Measurements from ENCODE around the gene AZU1.
"Not testable (repeated sequence)": the region's sequence is repeated elsewhere in the genome, so short reads cannot be mapped to it uniquely, and the experiment has no call there.

AZU1 gene

DNA sequence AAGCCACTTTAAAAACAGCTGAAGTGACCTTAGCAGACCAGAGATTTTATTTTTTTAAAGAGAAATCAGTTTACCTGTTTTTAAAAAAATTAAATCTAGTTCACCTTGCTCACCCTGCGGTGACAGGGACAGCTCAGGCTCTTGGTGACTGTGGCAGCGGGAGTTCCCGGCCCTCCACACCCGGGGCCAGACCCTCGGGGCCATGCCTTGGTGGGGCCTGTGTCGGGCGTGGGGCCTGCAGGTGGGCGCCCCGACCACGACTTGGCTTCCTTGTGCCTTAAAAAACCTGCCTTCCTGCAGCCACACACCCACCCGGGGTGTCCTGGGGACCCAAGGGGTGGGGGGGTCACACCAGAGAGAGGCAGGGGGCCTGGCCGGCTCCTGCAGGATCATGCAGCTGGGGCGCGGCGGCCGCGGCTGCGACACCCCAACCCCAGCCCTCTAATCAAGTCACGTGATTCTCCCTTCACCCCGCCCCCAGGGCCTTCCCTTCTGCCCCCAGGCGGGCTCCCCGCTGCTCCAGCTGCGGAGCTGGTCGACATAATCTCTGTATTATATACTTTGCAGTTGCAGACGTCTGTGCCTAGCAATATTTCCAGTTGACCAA, 16.7 kb upstream of the AZU1 start:
- no peak for DNase-seq

- no peak for DNase-seq
Measured at GRCh38 chr19:811506-812048, 16.1 kb upstream of the AZU1 start.

- DNase-seq = no peak
Measured at GRCh38 chr19:812049-812746, 15.4 kb upstream of the AZU1 start.

DNA sequence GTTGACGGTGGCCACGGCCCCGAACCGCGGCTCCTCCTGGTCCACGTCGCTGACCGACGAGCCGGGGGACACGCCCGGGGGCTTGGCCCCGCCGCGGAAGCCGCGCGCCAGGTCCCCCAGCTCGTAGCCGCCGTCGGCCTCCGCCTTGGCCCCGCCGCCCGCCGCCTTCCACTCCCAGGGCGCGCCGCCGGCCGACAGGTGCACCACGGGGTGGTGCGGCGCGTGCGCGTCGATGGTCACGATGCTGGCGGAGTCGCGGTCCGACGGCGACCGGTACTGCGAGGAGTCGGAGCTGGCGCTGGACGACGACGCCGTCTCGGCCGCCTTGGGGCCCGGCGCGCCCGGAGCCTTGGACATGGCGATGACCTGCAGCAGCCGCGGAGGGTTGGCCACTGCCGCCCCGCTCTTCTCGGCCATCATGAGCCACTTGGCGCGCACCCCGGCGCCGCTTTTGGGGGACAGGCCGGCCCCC, 14.9 kb upstream of the AZU1 start:
- no peak for DNase-seq

- no peak for DNase-seq
Measured at GRCh38 chr19:813219-814151, 14.2 kb upstream of the AZU1 start.

DNA sequence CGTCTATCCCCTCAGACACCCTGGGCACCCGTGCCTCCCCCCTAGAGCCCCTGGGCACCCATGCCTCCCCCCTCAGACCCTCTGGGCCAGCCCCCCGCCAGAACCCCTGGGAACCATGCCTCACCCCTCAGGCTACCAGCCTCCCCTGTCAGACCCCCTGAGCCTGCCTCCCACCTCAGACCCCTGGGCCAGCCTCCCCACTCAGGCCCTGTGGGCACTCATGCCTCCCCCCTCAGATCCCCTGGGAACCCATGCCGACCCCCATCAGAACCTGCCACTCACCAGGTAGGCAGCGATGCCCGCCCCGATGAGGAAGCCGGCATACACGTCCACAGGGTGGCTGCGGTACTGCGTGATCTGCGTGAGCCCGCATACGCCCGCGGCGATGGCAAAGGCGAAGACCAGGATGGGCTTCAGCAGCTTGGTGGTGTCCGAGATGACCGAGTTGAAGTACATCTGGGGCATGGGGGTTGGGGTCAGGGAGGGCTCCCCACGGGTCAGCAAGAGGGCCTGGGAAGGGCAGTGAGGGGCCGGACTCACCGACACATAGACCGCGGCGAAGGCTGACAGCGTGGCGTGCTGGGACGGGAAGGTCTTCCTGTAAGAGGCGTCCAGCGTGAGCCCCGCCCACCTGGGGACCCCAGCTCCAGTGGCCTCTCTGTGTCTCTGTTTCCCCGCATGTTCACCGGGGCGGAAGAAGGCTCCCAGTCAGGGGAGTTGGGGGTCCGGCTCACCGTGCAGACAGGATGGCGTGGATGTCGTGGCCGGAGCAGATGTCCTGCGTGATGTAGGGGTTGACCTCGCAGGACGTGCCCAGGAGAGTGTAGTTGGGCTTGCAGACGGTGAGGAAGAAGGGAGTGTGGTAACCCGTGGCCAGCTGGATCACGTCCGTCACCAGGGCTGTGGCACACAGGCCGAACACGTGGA, 13.2 kb upstream of the AZU1 start:
- DNase-seq = no peak

GRCh38 chr19:815079-815774, 12.4 kb upstream of the AZU1 start:
- DNase-seq = no peak

- no peak for DNase-seq
Measured at GRCh38 chr19:815775-816499, 11.7 kb upstream of the AZU1 start.

DNA sequence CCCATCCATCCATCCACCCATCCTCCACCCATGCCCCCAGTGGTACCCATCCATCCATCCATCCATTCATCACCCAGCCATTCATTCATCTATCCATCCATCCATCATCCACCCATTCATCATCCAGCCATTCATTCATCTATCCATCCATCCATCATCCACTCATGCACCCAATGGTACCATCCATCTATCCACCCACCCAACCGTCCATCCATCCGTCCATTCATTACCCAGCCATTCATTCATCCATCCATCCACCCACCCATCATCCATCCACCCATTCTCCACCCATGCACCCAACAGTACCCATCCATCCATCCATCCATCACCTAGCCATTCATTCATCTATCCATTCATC, 11.2 kb upstream of the AZU1 start:
- DNase-seq = no peak

DNA sequence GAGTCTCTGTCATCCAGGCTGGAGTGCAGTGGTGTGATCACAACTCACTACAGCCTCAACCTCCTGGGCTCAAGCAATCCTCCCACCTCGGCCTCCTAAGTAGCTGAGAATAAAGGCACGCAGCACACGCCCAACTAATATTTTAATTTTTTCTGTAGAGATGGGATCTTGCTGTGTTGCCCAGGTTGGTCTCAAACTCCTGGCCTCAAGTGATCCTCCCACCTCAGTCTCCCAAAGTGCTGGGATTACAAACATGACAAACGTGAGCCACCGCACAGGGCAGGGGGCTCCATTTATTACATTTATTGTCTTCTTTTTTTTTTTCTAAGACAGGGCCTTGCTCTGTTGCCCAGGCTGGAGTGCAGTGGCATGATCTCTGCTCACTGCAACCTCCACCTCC, 7.4 kb upstream of the AZU1 start:
- not testable (repeated sequence) for DNase-seq

GRCh38 chr19:821231-821824, 6.3 kb upstream of the AZU1 start:
- DNase-seq = no peak

GRCh38 chr19:821825-822503, 5.7 kb upstream of the AZU1 start, which contains the start of gene PLPPR3:
Gene PLPPR3, minus strand, starts transcription at chr19:821955. Its CDS starts 396 bp downstream, at chr19:821559.
- DNase-seq = no peak

DNA sequence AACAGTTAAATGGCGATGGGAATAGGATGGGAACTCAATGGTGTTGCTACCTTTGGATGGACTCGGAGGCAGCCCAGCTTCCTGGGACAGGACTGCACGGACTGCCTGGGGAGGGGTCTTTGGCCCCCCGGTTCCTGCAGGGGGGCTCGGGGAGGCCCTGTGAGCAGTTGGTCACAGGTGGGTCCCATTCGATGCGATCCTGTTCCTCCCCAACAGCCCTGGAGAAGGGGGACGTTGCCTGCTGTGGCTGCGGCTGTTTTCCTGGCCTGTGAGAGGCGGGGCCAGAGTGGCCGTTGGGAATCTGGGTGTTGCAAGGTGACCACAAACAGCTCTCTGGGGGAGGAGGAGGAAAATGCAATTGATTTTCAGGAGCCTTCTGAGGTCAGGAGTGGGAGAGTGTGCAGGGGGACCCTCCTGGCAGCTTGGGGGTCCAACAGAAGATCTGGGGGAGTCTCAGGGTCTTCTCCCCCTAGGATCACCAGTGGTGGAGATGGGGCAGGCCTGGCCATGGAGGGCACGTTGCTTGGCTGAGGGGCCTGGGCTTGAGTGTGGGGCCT, 4.0 kb upstream of the AZU1 start:
- no peak for DNase-seq

DNA sequence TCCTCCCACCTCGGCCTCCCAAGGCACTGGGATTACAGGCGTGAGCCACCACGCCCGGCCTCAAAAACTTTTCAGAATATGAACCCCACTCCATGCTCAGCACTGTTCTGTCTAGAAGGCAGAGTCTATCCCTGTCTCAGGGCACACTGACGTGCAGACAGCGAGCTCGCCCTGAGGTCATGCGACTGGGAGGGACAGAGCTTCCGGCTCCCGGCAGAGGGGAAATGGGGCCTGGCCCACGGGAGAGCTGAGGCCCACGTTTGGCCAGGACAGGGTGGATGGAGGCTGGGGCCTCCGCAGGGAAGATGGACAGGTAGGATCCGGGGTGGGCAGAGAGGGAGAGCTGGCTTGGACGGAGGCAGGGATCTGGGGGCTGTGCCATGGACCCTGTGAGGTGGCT, 2.8 kb upstream of the AZU1 start:
- no peak for DNase-seq

GRCh38 chr19:825897-826644, 1.6 kb upstream of the AZU1 start:
- no peak for DNase-seq

DNA sequence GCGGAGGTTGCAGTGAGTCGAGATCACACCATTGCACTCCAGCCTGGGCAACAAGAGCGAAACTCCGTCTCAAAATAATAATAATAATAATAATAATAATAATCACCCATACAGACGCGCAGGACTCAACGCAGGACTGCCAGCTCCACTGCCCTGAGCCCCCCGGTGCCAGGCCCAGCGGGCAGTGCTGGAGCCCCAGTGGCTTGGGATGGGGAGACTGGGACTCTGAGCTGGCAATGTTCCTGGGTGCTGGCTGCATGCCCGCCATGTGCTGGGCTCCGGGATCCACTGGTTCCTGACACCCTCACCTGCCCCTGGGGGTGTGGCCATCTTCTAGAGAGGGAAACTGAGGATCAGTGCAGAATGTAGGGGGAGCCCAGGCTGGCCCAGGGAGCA, 325 bp upstream of the AZU1 start:
- DNase-seq = no peak

- no peak for DNase-seq
Measured at GRCh38 chr19:829129-829758, 1.6 kb downstream of the AZU1 start.

Data from NCI-H748 treated with DMSO at 0.1 percent for 48 hours (cell line).